Caco-2 (cell line): ENCODE measurements around the gene RGS18. TPM values are rescaled to one million over a fixed set of nuclear protein-coding genes. Genes with fewer than 3 reads are reported as not detected.

Experiments
- BruUV-seq: library from RNA; stranded (reverse); fragments of 400-500 nt; replicated peaks from 2 replicates; lab custom pipeline; 2021; lab: Mats Ljungman, UMichigan
- CTCF ChIA-PET: fragments of 300-600 bp; sonication (Branson Sonifier 250); formaldehyde crosslinking; loops from one replicate; lab custom pipeline; 2022; ENCODE audit warnings: antibody characterized with exemption; lab: Charles Lee
- POLR2A ChIA-PET: fragments of 300-600 bp; sonication (Branson Sonifier 250); formaldehyde crosslinking; loops from one replicate; lab custom pipeline; 2022; ENCODE audit warnings: antibody characterized with exemption; lab: Charles Lee
- DNase-seq, 2 experiments: peaks; one replicate each; pipeline versions ENCODE4 v3.0.0 to v3.0.0-alpha.2; 2020 to 2022
- H3K27me3 ChIP-seq: replicated peaks from 2 replicates; pipeline ENCODE4 v1.6.0; 2011; ENCODE audit warnings: low read length; ENCODE audit not compliant: control insufficient read depth, insufficient read depth
- H3K36me3 ChIP-seq: 2 replicates; pipeline ENCODE4 v1.5.1; 2011; ENCODE audit warnings: low read length; ENCODE audit not compliant: control insufficient read depth, insufficient read depth
- H3K4me1 ChIP-seq: fragments of 250-450 bp; sonication (Bioruptor Pico); 2 replicates; pipeline ENCODE4 v1.5.1; 2020; ENCODE audit warnings: mild to moderate bottlenecking
- H3K4me3 ChIP-seq: 2 replicates; pipeline ENCODE4 v1.5.1; 2011; ENCODE audit warnings: low read depth, mild to moderate bottlenecking, control low read depth, low read length
- H3K9me3 ChIP-seq: fragments of 250-450 bp; sonication (Bioruptor Pico); 2 replicates; pipeline ENCODE4 v1.5.1; 2020; ENCODE audit warnings: mild to moderate bottlenecking, moderate library complexity
- H3K27ac Mint-ChIP-seq: one replicate; pipeline ENCODE4 v1.8.0; 2022; ENCODE audit warnings: mixed read lengths; ENCODE audit not compliant: unreplicated experiment
- H3K27me3 Mint-ChIP-seq: one replicate; pipeline ENCODE4 v1.8.0; 2022; ENCODE audit warnings: mixed read lengths; ENCODE audit not compliant: insufficient read depth, unreplicated experiment
- H3K36me3 Mint-ChIP-seq: one replicate; pipeline ENCODE4 v1.8.0; 2022; ENCODE audit warnings: mild to moderate bottlenecking, mixed read lengths; ENCODE audit not compliant: insufficient read depth, unreplicated experiment
- H3K4me1 Mint-ChIP-seq: one replicate; pipeline ENCODE4 v1.8.0; 2022; ENCODE audit warnings: low read depth, mixed read lengths; ENCODE audit not compliant: unreplicated experiment
- H3K4me3 Mint-ChIP-seq: one replicate; pipeline ENCODE4 v1.8.0; 2022; ENCODE audit warnings: mild to moderate bottlenecking, moderate library complexity, mixed read lengths; ENCODE audit not compliant: unreplicated experiment
- H3K9me3 Mint-ChIP-seq: one replicate; pipeline ENCODE4 v1.8.0; 2022; ENCODE audit warnings: mixed read lengths; ENCODE audit not compliant: unreplicated experiment
- CTCF ChIP-seq, 2 experiments: fragments of 200-600 bp in 1 of 2; IDR thresholded peaks; 1 replicate in 1 of 2; 2 replicates in 1 of 2; pipeline versions ENCODE4 v1.5.1 to v1.8.0; 2011 to 2022; ENCODE audit warnings: antibody characterized with exemption in 1 of 2, control low read depth in 1 of 2, inconsistent platforms in 1 of 2, low read depth in 1 of 2, low read length in 1 of 2, mild to moderate bottlenecking in 1 of 2, moderate library complexity in 1 of 2; ENCODE audit not compliant: insufficient read depth in 1 of 2, severe bottlenecking in 1 of 2, unreplicated experiment in 1 of 2
- intact Hi-C: fragments of 100-400 bp; cut with micrococcal nuclease; formaldehyde crosslinking; loops from one replicate; pipeline ENCODE4 v1.10.0; 2022; ENCODE audit not compliant: unreplicated experiment
- total RNA-seq: library from RNA; stranded (reverse); gene quantifications from 2 replicates; pipeline ENCODE4 v1.2.3, GENCODE V29; 2022

Gene RGS18
- total RNA-seq, 1 experiment from 2014 or later: not detected

- BruUV-seq: no TSS peak
- H3K27me3 Mint-ChIP-seq: peaks cover 4% of the 10 kb centered on the region
These were observed 39.3 kb upstream of the RGS18 start for GRCh38 chr1:192118881-192119405.

DNA sequence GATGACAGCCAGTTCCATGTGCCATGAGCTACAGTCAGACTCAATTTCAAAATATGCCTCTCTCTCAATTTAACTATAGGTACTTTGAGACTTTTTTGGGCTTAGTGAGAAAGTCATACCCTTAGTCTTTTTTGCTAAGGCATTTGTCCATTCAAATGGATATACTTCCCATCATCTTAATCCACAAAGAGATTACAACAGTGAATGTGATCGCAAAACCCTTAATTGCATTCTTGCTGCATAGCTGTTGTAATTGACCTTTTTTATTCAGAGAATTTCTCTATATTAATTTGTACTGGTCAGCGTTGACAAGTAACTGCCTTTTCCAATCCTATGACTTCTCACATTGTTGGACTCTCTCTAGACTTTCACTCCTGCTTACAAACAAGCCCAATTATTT, 38.6 kb upstream of the RGS18 start:
- no peak overlapping the region for H3K27ac Mint-ChIP-seq
- no peaks in the 10 kb centered on the region for H3K36me3 Mint-ChIP-seq
- no peak overlapping the region for H3K4me3 ChIP-seq
- intact Hi-C loops: no loop called here
- H3K36me3 ChIP-seq: no peaks in the 10 kb centered on the region
- no TSS peak for BruUV-seq
- ChIA-PET POLR2A (no interaction called here), CTCF (no interaction called here)
- no peak for TF ChIP-seq CTCF (IDR thresholded peaks at IDR 0.05; ENCODE audit: insufficient read depth in 1 of 2, low read depth in 1 of 2, low read length in 1 of 2, severe bottlenecking in 1 of 2, unreplicated experiment in 1 of 2)
- H3K4me3 Mint-ChIP-seq: no peak overlapping the region
- peaks cover 7% of the 10 kb centered on the region for H3K4me1 Mint-ChIP-seq
- peaks cover 7% of the 10 kb centered on the region for H3K9me3 Mint-ChIP-seq
- H3K4me1 ChIP-seq: 0 out of 2 replicates have a peak, but pooled peaks cover 4% of the 10 kb centered on the region
- no peaks in the 10 kb centered on the region for H3K27me3 ChIP-seq
- peaks cover 4% of the 10 kb centered on the region for H3K27me3 Mint-ChIP-seq
- no peaks in the 10 kb centered on the region for H3K9me3 ChIP-seq
- no peak for DNase-seq

More at GRCh38 chr1:192118881-192119405, 39.3 kb upstream of the RGS18 start:
- Histone ChIP-seq H3K36me3 (no peaks in the 10 kb centered on the region), H3K4me1 (0 out of 2 replicates have a peak, but pooled peaks cover 4% of the 10 kb centered on the region), H3K9me3 (no peaks in the 10 kb centered on the region), H3K27me3 (no peaks in the 10 kb centered on the region), H3K4me3 (no peak overlapping the region)
- Mint-ChIP-seq H3K9me3 (peaks cover 7% of the 10 kb centered on the region), H3K27ac (no peak overlapping the region), H3K4me3 (no peak overlapping the region), H3K36me3 (no peaks in the 10 kb centered on the region), H3K4me1 (peaks cover 7% of the 10 kb centered on the region)
- ChIA-PET CTCF (no interaction called here), POLR2A (no interaction called here)
- DNase-seq: no peak
- intact Hi-C loops: no loop called here
- no peak for TF ChIP-seq CTCF (IDR thresholded peaks at IDR 0.05; ENCODE audit: insufficient read depth in 1 of 2, low read depth in 1 of 2, low read length in 1 of 2, severe bottlenecking in 1 of 2, unreplicated experiment in 1 of 2)

GRCh38 chr1:192122668-192123067, 35.6 kb upstream of the RGS18 start:
- Mint-ChIP-seq H3K36me3 (no peaks in the 10 kb centered on the region), H3K27me3 (no peaks in the 10 kb centered on the region), H3K4me1 (peaks cover 7% of the 10 kb centered on the region), H3K9me3 (no peaks in the 10 kb centered on the region), H3K4me3 (no peak overlapping the region), H3K27ac (no peak overlapping the region)
- H3K27me3 ChIP-seq: no peaks in the 10 kb centered on the region
- no peak overlapping the region for H3K4me3 ChIP-seq
- DNase-seq: no peak
- POLR2A ChIA-PET: no interaction called here
- TF ChIP-seq CTCF (IDR thresholded peaks at IDR 0.05; ENCODE audit: insufficient read depth in 1 of 2, low read depth in 1 of 2, low read length in 1 of 2, severe bottlenecking in 1 of 2, unreplicated experiment in 1 of 2): no peak
- no TSS peak for BruUV-seq
- H3K36me3 ChIP-seq: no peaks in the 10 kb centered on the region
- CTCF ChIA-PET: no interaction called here
- H3K4me1 ChIP-seq: 0 out of 2 replicates have a peak, but pooled peaks cover 4% of the 10 kb centered on the region
- H3K9me3 ChIP-seq: no peaks in the 10 kb centered on the region
- intact Hi-C loops: no loop called here
